ENCODE measurements around the gene PPL. TPM values are rescaled to one million over a fixed set of nuclear protein-coding genes. Genes with fewer than 3 reads are reported as not detected.

The PPL gene
- total and polyA plus RNA-seq, 11 donors: 4.3 to 23.8 (median 7.8) TPM

- no peak for DNase-seq
- intact Hi-C loops (cut with DNase I): loop anchor here in 1 of 10 donors (10.0 kb wide), 1 partner anchor 144 kb away; the partner anchor contains the start of genes ANKS3 and DNAAF8
- Histone ChIP-seq H3K27ac (no peak overlapping the region), H3K4me1 (peaks cover 0 to 18% (median 11%) of the 10 kb centered on the region in 12 donors), H3K4me3 (no peak overlapping the region), H3K9me3 (no peaks in the 10 kb centered on the region), H3K36me3 (peaks cover 13 to 100% (median 96%) of the 10 kb centered on the region in 9 donors), H3K27me3 (no peaks in the 10 kb centered on the region)
- 77 to 81% (median 77%) methylated on average over 4 of the region's 4 CpGs for WGBS, 4 donors
- TF ChIP-seq POLR2A (IDR thresholded peaks at IDR 0.05) (no peak), CTCF (IDR thresholded peaks at IDR 0.05) (no peak)
- no peak for ATAC-seq
These were observed 57.9 kb downstream of the PPL start for GRCh38 chr16:4879049-4879448.

- H3K4me1 ChIP-seq: peaks cover 0 to 10% (median 6%) of the 10 kb centered on the region in 12 donors
- H3K36me3 ChIP-seq: peaks cover 9 to 100% (median 98%) of the 10 kb centered on the region in 9 donors
- H3K27ac ChIP-seq: no peak overlapping the region
- no peak for DNase-seq
- H3K27me3 ChIP-seq: no peaks in the 10 kb centered on the region
- TF ChIP-seq CTCF (IDR thresholded peaks at IDR 0.05) (no peak), POLR2A (IDR thresholded peaks at IDR 0.05) (no peak)
- no peak for ATAC-seq
- H3K4me3 ChIP-seq: no peak overlapping the region
- intact Hi-C loops (cut with DNase I): loop anchor here in 1 of 10 donors (10.0 kb wide), 1 partner anchor 143 kb away; the partner anchor contains the start of genes ANKS3 and DNAAF8
- 90 to 97% (median 94%) methylated on average over 14 of the region's 14 CpGs for WGBS, 4 donors
- no peaks in the 10 kb centered on the region for H3K9me3 ChIP-seq
These were observed 59.6 kb downstream of the PPL start for GRCh38 chr16:4877380-4877685.

DNA sequence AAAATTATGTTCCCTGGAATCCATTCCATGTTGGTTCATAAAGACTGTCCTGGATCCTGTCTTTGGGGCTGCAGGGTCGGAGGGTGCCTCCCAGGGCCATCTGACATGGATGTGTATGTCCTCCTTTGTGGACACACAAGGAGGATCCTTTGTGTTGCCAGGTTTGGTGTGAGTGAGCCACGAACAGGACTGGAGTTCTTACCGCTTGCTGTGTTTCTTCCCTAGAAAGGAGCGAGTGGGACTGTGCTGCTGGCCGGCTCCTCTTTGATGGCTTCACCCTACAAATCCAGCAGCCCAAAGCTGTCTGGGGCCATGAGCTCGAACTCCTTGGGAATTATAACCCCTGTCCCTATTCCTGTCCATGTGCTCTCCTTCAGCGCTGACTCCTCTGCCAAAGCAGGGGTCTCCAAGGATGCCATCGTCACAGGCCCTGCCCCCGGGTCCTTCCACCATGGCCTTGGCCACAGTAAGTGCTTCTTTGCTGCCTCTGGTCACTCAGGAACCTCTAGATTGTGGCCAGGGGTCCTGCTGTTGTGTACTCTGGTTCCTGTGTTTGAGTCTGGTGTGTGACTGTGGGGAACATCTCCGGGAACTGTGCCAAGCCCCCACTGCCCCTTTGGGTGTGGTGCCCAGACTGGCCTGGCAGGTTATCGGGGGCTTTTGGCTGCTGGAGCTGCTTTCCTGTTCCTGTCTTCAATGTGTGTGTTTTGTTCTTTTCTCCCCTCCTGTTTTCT lies 60.1 kb downstream of the PPL start:
- no peak for DNase-seq

More for the DNA sequence above, 60.1 kb downstream of the PPL start:
- intact Hi-C loops (cut with DNase I): loop anchor here in 1 of 10 donors (10.0 kb wide), 1 partner anchor 142 kb away; the partner anchor contains the start of genes ANKS3 and DNAAF8
- 83 to 90% (median 86%) methylated on average over 10 to 11 of the region's 11 CpGs for WGBS, 4 donors
- no peak overlapping the region for H3K4me3 ChIP-seq
- H3K36me3 ChIP-seq: peaks cover 9 to 100% (median 100%) of the 10 kb centered on the region in 9 donors
- no peak for ATAC-seq
- H3K4me1 ChIP-seq: peaks cover 0 to 5% (median 1%) of the 10 kb centered on the region in 12 donors
- no peak for TF ChIP-seq POLR2A (IDR thresholded peaks at IDR 0.05)
- TF ChIP-seq CTCF (IDR thresholded peaks at IDR 0.05): no peak
- H3K27me3 ChIP-seq: no peaks in the 10 kb centered on the region
- no peaks in the 10 kb centered on the region for H3K9me3 ChIP-seq
- no peak overlapping the region for H3K27ac ChIP-seq

All from heart left ventricle (tissue), 16 donors.